Measurements from ENCODE around the gene TVP23A.
"Not testable (repeated sequence)": the region's sequence is repeated elsewhere in the genome, so short reads cannot be mapped to it uniquely, and the experiment has no call there.

The TVP23A gene

DNA sequence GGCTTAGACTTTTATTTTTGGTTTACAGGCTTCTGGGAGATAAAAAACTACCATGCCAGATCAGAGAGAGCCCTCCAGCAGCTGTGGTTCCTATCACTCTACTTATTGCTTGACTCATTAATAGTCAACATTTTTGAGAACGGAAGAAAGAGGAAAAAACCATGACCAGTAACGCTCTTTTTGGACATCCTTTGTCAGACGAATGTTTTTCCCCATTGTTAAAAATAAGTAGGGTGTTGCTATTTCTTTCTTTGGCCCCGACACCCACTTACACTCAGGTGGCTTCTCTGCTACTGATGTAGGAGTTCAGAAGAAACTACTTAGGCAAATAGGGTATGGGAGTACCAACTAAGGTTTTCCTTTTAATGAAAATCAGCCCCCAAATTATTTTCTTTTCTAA is 27.5 kb downstream of the TVP23A start:
- DNase-seq = no peak

DNA sequence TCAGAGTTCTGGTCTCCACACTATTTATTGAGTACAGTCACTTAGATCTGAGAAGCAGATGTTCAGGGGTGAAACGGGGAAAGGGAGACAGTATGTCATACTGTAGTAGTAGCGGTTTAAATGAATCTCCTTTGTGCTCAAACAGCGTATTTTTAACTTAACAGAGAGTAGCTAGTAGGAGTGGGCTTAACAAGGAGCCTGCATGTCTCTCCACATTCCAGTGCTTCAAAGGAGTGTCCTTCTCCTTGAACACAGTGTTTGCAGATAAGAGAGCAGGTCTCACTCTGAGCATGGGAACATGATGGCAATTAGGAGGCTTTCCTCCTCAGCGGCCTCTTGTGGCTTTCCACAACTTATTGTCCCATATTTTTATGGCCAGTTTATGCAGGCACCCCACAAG is 30.0 kb downstream of the TVP23A start:
- not testable (repeated sequence) for DNase-seq

DNA sequence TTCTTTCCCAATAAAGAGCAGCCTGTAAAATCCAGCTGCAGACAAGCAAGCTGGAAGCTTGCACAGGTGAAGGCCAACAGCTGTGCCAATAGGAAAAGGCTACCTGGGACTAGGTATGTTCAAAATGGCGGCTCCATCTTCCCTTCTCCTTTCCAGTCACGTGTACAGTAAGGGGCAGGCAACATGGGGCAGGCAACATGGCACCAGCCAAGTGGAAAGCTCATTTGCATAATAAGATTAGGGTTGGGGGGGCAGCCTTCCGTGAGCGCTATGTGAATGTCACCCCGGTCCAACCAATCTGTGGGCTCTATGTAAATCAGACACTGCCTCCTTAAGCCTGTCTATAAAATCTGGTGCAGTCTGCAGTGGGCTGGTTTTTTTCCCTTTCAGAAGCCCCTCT is 31.3 kb downstream of the TVP23A start:
- no peak for DNase-seq

DNA sequence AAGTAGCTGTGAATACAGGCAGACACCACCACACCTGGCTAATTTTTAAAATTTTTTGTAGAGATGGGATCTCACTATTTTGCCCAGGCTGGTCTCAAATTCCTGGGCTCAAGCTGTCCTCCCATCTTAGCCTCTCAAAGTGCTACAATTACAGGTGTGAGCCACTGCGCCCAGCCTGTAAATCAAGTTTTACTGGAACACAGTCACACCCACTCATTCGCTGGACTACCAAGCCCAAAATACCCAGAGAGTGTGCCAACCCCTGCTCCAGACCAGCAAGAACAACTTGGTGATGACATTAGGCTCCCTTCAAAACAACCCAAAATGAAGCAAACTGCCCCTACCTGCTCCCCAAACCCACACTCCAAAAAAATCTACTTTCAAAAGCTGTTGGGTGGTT is 36.0 kb downstream of the TVP23A start:
- DNase-seq = no peak

DNA sequence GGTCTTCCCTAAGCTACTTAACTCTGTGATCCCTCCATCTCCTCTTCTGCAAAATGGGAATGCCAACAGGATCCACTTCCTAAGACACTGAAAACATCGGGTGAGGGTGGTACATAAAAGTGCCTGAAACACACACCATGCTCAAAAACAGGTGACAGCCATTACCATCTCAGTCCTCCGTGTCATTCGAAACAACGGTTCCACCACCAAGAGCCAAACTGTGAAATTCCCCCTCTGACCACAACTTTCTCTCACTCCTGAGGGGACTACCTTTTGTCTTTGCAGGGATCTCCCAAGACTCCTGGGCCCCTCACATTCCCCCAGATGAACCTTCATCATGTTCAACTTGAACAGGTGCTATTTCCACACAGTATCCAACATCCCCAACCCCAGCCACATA is 38.0 kb downstream of the TVP23A start:
- DNase-seq = no peak

DNA sequence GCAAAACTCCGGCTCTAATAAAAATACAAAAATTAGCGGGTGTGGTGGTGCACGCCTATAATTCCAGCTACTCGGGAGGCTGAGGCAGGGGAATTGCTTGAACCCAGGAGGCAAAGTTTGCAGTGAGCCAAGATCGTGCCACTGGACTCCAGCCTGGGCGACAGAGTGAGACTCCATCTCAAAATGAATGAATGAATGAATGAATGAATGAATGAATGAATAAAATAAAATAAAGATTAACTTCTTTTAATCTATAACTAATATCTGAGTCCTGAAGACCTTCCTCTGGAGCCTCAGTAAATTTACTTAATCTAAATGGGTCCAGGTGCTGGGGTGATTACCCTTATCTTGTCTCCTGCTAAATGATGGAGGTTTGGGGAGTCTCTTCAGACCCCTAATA is 38.7 kb downstream of the TVP23A start:
- DNase-seq = not testable (repeated sequence)

DNA sequence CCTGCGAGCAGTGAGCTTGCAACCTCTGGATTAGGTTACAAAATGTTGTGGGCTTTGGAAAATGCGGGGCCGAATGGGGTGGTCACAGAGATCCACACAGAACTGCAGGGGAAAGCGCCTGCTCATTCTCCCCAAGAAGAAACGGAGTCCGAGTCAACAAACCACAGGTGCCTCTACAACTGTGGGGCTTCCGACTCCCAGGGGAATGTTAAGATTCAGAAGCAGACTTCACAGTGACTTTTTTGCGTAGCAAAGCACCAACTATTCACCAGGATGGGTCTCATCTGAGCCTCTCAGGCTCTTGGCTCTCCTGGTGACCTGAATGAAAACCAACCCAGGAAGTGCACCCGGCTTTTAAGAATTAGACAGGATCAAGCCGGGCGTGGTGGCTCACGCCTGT is 41.2 kb downstream of the TVP23A start:
- no peak for DNase-seq

DNA sequence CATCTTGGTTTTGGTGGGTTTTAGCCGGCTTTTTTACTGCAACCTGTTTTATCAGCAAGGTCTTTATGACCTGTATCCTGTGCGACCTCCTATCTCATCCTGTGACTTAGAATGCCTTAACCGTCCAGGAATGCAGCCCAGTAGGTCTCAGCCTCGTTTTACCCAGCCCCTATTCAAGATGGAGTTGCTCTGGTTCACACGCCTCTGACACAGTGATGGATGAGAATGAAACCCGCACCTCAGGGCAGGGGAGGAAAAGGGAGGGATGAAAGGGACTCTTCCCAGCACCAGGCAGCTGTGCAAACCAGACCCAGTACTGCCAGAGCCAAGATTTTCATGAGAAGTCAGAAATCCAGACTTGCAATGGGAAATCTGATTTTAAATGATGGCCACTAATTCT is 41.7 kb downstream of the TVP23A start:
- not testable (repeated sequence) for DNase-seq

DNA sequence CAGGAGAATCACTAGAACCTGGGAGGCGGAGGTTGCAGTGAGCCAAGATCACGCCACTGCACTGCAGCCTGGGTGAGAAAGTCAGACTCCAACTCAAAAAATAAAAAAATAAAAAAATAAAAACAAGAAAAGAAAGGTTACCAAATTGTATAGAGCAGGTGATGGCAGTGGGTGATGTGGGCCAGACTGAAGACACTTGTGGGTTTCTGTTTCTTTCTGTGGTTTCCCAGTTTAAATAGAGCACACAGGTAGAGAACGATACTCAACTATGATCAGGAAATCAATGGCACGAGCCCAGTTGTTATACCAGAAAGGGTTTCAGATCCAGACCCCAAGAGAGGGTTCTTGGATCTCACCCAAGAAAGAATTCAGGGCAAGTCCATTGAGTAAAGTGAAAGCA is 42.3 kb downstream of the TVP23A start:
- DNase-seq = peak; percentile 52

DNA sequence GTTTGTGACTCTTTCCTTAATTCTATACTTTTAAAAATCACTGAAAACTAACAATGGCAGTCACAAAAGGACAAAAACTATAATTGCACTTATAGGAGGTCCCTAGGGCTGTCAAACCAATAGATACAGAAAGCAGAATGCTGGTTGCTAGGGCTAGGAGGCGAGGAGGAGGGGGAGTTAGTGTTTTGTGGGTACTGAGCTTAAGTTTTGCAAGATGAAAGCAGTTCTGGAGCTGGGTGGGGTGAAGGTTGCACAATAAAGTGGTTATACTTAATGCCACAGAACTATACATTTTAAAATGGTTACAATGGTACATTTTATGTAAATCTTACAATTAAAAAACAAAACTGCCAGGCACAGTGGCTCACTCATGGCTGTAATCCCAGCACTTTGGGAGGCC is 47.7 kb downstream of the TVP23A start:
- DNase-seq = no peak

DNA sequence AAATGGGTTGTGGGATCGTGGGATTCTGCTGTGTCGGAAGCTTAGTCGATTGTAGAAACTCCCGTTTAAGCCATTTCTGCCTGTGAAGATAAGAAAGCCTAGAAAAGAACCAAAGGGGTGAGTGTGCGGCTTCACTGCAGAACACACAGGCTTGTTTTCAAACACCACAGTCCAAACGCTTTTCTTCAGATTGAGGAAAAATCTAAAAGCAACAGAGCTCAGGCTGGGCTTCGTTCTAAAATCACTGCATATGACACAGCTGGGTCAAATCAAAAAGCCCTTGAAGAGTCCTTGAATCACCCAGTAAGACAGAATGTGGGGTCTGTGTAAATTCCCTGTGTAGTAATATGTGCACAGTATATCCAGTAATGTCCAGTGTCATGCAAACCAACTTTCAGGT is 49.2 kb downstream of the TVP23A start:
- no peak for DNase-seq

DNA sequence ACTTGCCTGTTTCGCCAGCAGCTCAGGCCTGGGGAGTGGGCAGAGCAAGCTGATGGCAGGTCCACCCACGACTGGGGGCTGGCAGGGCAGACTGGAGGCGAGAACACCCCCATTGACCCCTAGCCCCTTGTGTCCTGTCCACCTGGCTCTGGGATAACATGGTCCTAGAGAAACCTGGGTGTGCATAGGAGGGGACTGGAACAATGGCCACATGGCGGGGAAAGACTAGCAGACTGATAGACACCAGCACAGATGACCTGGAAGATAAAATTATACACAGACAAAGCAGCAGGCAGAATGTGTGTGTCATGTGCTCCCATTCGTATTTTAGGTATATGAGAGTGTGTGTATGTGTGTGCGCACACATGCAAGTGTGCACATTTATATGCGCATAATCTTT is 51.5 kb downstream of the TVP23A start:
- no peak for DNase-seq

DNA sequence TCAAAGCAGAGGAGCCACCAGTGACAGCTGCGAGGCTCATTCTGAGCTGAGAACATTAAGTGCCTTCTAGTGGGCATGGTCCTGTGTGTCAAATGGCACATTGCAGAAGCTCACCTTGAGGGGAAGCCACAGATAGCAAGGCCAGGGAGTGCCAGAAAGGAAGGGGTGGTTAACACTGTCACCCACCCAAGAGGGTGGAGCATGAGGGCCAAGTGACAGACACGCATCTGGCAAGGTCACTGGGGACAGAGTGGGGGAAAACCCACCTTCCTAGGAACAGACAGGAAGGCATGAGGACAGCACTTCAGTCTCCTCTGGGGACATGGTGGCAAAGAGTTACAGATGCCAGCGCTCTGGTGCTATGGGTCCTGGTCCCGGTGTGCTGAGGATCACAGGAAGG is 52.8 kb downstream of the TVP23A start:
- peak; percentile 36 for DNase-seq

DNA sequence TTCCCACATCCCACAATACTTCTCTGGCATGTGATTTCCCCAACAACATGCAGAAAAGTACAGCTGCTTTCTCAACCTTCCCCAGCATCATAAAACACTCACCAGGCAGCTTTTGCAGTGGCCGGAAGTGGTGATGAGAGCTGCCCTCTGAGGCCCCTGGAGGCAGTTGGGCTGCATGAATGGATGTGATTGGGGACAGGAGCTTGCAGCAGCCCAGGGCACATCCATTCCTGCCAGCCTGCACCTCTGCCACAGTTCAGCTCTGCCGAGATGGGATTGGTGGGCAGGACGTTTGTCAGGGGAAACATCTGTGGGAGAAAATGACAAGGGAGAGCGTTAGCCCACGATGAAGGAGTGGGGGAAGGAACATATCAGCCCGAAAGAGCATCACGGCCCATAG is 55.1 kb downstream of the TVP23A start:
- DNase-seq = no peak

DNA sequence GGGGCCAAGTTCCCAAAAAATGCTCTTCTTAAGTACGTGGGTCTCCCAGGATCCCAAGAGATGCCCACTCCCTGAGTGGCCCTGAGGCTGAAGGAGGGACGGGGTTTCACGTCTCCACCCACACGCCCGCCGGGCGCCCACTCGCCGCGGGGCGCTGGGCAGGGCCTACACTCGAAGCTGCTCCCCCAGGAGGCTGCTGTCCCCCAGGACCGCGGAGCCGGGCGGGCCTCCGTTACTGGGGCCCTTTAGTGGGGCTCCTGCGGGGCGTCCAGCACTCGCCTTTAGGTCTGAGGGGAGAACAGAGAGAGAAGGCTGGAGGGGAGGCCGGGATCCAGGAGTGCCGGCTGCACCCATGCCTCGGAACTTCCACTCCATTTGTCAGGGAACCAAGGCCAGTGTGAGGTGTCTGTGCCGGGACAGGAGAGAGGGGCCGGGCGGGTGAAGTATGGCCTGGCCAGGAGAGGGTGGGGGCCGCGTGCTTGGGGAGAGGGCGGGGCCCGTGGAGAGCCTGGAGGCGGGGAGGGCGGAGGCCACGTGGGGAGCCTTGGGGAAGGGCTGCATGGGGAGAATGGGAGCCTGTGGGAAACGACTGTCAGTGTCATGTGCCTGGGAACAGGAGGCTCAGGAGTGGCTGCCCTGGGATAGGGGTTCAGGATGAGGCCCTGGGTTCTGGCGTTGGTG is 56.1 kb downstream of the TVP23A start:
- no peak for DNase-seq

DNA sequence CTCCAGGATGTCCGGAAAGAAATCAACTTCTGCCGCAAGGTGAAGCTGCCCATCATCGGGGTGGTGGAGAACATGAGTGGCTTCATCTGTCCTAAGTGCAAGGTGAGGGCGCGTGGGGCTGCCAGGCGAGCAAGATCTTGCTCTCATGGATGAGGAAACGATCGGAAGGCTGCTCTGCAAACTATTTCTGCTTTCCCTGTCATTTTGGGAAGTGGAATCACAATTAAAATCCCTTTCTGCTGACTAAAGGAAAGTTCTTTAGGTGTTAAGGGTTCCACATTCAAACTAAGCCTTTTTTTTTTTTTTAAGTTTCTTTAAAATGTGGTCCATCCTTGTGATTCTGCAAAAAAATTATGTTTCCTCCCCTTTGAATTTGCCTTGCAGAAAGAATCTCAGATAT is 57.2 kb downstream of the TVP23A start:
- DNase-seq = no peak

DNA sequence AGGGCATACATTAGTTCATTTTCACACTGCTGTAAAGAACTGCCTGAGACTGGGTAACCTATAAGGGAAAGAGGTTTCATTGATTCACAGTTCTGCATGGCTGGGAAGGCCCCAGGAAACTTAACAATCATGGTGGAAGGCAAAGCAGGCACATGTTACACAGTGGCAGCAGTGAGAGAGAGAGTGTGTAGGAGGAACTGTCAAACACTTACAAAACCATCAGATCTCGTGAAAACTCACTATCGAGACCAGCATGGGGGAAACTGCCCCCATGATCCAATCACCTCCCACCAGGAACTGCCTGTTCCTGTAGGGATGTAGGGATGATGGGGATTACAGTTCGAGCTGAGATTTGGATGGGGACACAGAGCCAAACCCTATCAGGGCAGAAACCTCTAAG is 57.7 kb downstream of the TVP23A start:
- no peak for DNase-seq

DNA sequence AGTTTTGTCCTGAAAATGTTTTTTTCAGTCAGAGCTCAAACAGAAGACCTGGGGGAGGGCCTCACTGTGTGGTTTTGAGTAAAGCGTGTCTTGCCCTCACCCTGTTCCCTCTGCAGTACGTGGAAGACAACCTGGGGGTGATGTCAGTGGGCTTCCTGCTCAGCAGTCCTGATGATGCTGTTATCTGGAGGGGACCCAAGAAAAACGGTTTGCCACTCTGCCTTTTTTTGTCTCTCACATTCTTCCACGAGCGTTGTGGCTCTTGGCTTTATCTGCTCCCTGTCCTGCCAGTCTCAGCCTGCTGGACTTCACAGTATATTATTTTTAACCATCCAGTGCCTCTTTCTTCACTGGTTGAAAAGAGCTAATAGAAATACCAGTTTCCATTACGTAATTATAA is 62.0 kb downstream of the TVP23A start:
- DNase-seq = no peak

DNA sequence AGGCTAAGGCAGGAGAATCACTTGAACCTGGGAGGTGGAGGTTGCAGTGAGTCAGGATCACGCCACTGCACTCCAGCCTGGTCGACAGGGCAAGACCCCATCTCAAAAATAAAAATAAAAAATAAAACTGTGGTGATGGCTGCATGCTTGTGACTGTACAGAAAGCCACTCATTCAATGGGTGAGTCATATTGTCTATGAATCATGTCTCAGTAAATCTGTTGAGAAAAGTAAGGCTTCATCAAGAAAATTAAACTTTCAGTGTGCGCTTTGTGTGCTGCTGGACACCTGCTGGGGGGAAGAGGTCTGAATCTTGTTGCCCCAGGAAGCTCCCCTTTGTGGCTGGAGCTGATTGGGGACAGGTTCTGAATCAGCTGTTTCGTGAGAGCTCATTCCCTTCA is 63.7 kb downstream of the TVP23A start:
- peak; percentile 45 for DNase-seq

DNA sequence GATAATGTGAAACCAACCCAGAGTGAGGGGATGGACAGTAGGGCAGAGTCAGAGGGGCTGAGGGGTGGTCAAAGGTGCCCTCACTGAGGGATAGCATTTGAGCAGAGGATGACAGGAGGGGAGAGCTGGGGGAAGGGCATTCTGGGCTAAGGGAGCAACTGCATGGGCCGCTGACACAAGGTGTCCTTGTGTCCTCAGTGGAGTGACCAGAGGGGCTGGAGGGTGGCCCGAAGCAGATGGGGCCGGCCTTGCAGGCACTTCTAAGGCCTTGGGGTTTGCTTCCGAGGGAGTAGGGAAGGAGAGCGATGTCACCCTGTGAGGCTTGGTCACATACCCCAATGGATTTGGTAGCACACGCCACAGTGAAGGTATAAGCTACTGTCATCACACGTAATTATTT is 64.9 kb downstream of the TVP23A start:
- DNase-seq = no peak

DNA sequence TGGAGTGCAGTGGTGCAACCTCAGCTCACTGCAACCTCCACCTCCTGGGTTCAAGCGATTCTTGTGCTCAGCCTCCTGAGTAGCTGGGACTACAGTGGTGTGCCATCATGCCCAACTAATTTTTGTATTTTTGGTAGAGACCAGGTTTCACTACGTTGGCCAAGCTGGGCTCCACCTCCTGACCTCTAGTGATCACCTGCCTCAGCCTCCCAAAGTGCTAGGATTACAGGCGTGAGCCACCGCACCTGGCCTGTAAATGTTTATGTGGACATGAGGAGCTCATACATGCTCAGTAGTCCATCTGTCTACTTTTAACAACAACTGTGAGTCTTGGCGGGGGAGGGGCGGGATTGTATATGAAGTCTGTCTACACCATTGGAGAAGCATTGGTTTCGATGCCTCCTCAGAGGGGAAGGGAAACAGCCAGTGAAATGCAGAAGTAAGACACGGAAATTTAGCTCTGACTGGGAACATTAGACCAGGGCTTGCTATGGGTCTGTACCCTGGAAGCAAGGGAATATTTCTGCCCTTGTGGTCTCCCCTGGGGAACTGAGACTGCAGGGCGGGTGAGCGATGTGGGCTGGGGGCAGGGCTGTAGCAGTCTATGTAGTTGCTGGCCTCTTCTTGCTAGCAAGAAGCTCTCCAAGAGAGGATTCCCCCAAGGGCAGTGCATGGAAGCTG is 65.6 kb downstream of the TVP23A start:
- no peak for DNase-seq

DNA sequence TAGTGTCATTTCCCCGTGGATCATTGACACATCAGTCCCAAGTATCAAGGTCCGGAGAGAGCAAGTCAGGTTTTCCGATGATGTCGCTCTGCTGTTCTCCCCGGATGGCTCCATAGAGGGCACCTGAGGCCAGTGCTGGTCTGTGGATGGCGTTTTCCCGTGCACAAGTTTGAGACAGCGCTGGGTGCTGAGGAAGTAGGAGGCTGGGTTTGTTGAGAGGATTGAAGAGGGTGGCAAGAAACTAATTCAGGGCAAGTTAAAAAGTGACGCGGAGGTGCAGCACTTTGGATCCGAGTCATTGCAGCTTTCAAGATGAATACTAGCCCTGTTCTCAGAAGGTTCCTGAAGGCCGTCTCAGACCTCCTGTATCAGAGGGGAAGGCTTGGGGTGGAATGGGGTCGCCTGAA is 67.3 kb downstream of the TVP23A start:
- DNase-seq = peak; percentile 72

DNA sequence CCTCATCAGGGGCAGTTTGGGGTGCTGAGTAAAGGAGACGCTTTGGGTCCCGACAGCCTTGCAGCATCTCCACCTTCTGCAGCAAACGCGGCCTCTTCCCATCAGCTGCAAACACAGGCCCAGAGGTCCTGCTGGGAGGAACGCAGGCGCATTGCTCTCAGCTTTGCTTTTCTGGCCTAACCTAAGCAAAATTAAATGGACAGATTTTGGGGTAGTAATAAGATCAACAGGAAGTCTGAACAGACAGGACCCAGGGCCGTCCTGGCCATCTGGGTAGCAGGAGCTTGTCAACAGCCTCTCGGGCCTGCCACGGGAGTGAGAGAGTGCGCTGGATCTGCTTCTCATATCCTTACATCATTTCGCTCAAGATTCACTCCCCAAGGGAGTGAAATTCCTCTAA is 67.8 kb downstream of the TVP23A start:
- DNase-seq = no peak

DNA sequence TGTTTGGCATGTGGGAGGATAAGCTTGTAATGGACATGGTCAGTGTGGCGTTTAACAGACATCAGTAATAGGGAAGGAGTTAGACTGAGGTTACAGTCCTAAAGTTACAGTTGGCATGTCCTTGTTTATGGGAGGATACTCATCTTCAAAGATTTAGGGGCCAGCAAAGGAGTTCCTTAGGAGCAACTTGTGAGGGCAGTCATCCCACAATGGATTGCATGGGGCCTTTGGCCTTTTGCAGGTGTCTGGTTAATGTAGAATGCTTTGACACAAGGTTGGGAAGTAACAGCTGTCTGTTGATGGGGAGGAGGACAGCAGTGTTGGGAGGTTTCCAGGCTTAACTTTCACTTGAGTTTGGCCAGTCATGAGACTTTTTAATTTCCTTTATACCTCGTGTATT is 72.8 kb downstream of the TVP23A start:
- DNase-seq = no peak

DNA sequence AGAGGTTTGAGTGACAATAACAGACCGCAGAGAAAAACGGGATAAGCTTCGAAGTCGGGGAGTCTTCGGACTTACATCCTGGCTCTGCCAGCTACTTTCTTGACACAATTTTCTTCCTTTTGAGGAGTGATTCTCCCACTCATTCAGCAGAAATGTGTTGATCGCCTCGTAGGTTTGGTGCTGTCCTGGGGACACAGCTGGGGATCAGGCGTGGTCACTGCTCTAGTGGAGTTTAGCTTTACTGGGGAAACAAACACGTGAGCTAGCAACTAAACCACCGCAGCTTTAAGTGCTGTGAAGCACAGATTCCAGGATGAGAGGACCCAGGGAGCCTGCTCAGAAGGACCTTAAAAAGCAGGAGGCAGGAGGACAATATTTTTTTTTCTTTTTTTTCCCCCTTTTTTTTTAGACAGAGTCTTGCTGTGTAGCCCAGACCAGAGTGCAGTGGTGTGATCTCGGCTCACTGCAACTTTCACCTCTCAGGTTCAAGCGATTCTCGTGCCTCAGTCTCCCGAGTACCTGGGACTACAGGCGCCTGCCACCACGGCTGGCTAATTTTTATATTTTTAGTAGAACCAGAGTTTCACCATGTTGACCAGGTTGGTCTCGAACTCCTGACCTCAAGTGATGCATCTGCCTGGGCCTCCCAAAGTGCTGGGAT is 74.1 kb downstream of the TVP23A start:
- no peak for DNase-seq
